ENCODE results near the gene ESX1.
"Not testable (repeated sequence)": the region's sequence is repeated elsewhere in the genome, so short reads cannot be mapped to it uniquely, and the experiment has no call there.

ESX1 gene

GRCh38 chrX:104255465-104255864, 732 bp upstream of the ESX1 start:
- Histone ChIP-seq H3K36me3 (ENCODE audit: insufficient read depth, low read length) (no peaks in the 10 kb centered on the region), H3K4me1 (ENCODE audit: control insufficient read depth, insufficient read depth, low read length, unreplicated experiment) (no peaks in the 10 kb centered on the region), H2AFZ (ENCODE audit: low read length, unreplicated experiment) (no peak overlapping the region), H3K4me3 (ENCODE audit: low read depth, low read length) (no peak overlapping the region), H3K79me2 (ENCODE audit: control insufficient read depth, insufficient read depth, low read length, unreplicated experiment) (no peaks in the 10 kb centered on the region), H3K27me3 (ENCODE audit: insufficient read depth, low read length) (peaks cover 56% of the 10 kb centered on the region), H3K27ac (ENCODE audit: low read depth, low read length) (no peak overlapping the region)

GRCh38 chrX:104253567-104254441, 929 bp downstream of the ESX1 start:
- Histone ChIP-seq H3K4me3 (ENCODE audit: low read depth, low read length) (peak overlapping the region; percentile 62; the same call in 1 of the 2 replicates), H3K27ac (ENCODE audit: low read depth, low read length) (no peak overlapping the region), H2AFZ (ENCODE audit: low read length, unreplicated experiment) (no peak overlapping the region), H3K4me1 (ENCODE audit: control insufficient read depth, insufficient read depth, low read length, unreplicated experiment) (no peaks in the 10 kb centered on the region), H3K79me2 (ENCODE audit: control insufficient read depth, insufficient read depth, low read length, unreplicated experiment) (no peaks in the 10 kb centered on the region), H3K36me3 (ENCODE audit: insufficient read depth, low read length) (no peaks in the 10 kb centered on the region), H3K27me3 (ENCODE audit: insufficient read depth, low read length) (peaks cover 56% of the 10 kb centered on the region)

GRCh38 chrX:104250470-104250869, 4.3 kb downstream of the ESX1 start:
- no peak overlapping the region for H3K27ac ChIP-seq (ENCODE audit: low read depth, low read length)
- H3K36me3 ChIP-seq (ENCODE audit: insufficient read depth, low read length), result no peaks in the 10 kb centered on the region
- no peak overlapping the region for H3K4me3 ChIP-seq (ENCODE audit: low read depth, low read length)
- no peaks in the 10 kb centered on the region for H3K79me2 ChIP-seq (ENCODE audit: control insufficient read depth, insufficient read depth, low read length, unreplicated experiment)
- no peaks in the 10 kb centered on the region for H3K4me1 ChIP-seq (ENCODE audit: control insufficient read depth, insufficient read depth, low read length, unreplicated experiment)
- H3K27me3 ChIP-seq (ENCODE audit: insufficient read depth, low read length), result peaks cover 64% of the 10 kb centered on the region
- no peak overlapping the region for H2AFZ ChIP-seq (ENCODE audit: low read length, unreplicated experiment)

GRCh38 chrX:104230060-104230459, 24.7 kb downstream of the ESX1 start:
- H3K27ac ChIP-seq (ENCODE audit: low read depth, low read length); H3K36me3 ChIP-seq (ENCODE audit: insufficient read depth, low read length); H3K79me2 ChIP-seq (ENCODE audit: control insufficient read depth, insufficient read depth, low read length, unreplicated experiment); H3K27me3 ChIP-seq (ENCODE audit: insufficient read depth, low read length); H2AFZ ChIP-seq (ENCODE audit: low read length, unreplicated experiment); H3K4me1 ChIP-seq (ENCODE audit: control insufficient read depth, insufficient read depth, low read length, unreplicated experiment); H3K4me3 ChIP-seq (ENCODE audit: low read depth, low read length): not testable (repeated sequence)

GRCh38 chrX:104211187-104211586, 43.5 kb downstream of the ESX1 start:
- Histone ChIP-seq H2AFZ (ENCODE audit: low read length, unreplicated experiment) (no peak overlapping the region), H3K36me3 (ENCODE audit: insufficient read depth, low read length) (no peaks in the 10 kb centered on the region), H3K4me1 (ENCODE audit: control insufficient read depth, insufficient read depth, low read length, unreplicated experiment) (no peaks in the 10 kb centered on the region), H3K27me3 (ENCODE audit: insufficient read depth, low read length) (no peaks in the 10 kb centered on the region), H3K79me2 (ENCODE audit: control insufficient read depth, insufficient read depth, low read length, unreplicated experiment) (no peaks in the 10 kb centered on the region), H3K4me3 (ENCODE audit: low read depth, low read length) (no peak overlapping the region), H3K27ac (ENCODE audit: low read depth, low read length) (no peak overlapping the region)

- Histone ChIP-seq H3K79me2 (ENCODE audit: control insufficient read depth, insufficient read depth, low read length, unreplicated experiment) (no peaks in the 10 kb centered on the region), H3K4me1 (ENCODE audit: control insufficient read depth, insufficient read depth, low read length, unreplicated experiment) (no peaks in the 10 kb centered on the region), H3K36me3 (ENCODE audit: insufficient read depth, low read length) (no peaks in the 10 kb centered on the region), H3K4me3 (ENCODE audit: low read depth, low read length) (no peak overlapping the region), H3K27me3 (ENCODE audit: insufficient read depth, low read length) (no peaks in the 10 kb centered on the region), H3K27ac (ENCODE audit: low read depth, low read length) (no peak overlapping the region), H2AFZ (ENCODE audit: low read length, unreplicated experiment) (no peak overlapping the region)
These were observed 49.2 kb downstream of the ESX1 start for GRCh38 chrX:104205548-104205947.

Measured in ACC112 (cell line).